Spleen (tissue), 11 donors: ENCODE data around the gene PAXX. TPM values are rescaled to one million over a fixed set of nuclear protein-coding genes. Genes with fewer than 3 reads are reported as not detected.
A peak's percentile ranks its signal among the peaks of the same experiment; 100 is the strongest.

Experiments used
- DNase-seq: peaks from one replicate; pipeline ENCODE4 v3.0.0-alpha.2; 2020
- H3K27ac ChIP-seq, 8 donors: fragments of 200-600 bp; sonication (generic) in 7 of 8; 1 replicate in 4 of 8; 2 replicates in 4 of 8; pipeline versions ENCODE4 v1.5.0 to v1.8.0; 2016 to 2021; ENCODE audit warnings: inconsistent platforms in 4 of 8, mild to moderate bottlenecking in 4 of 8, moderate library complexity in 1 of 8
- H3K27me3 ChIP-seq, 7 donors: fragments of 200-600 bp; sonication (generic) in 6 of 7; replicated peaks in 1 of 7; 1 replicate in 4 of 7; 2 replicates in 3 of 7; pipeline versions ENCODE4 v1.5.0 to v1.8.0; 2016 to 2021; ENCODE audit warnings: inconsistent platforms in 3 of 7, mild to moderate bottlenecking in 1 of 7
- H3K36me3 ChIP-seq, 6 donors: fragments of 200-600 bp; sonication (generic) in 5 of 6; 1 replicate in 4 of 6; 2 replicates in 2 of 6; pipeline versions ENCODE4 v1.5.0 to v1.8.0; 2016 to 2021; ENCODE audit warnings: inconsistent platforms in 2 of 6
- H3K4me1 ChIP-seq, 6 donors: fragments of 200-600 bp; sonication (generic) in 5 of 6; 1 replicate in 3 of 6; 2 replicates in 3 of 6; pipeline versions ENCODE4 v1.5.0 to v1.8.0; 2016 to 2021; ENCODE audit warnings: inconsistent platforms in 3 of 6
- H3K4me3 ChIP-seq, 8 donors: fragments of 200-600 bp; sonication (generic) in 7 of 8; 1 replicate in 4 of 8; 2 replicates in 4 of 8; pipeline versions ENCODE4 v1.5.0 to v1.8.0; 2016 to 2021; ENCODE audit warnings: inconsistent platforms in 4 of 8, mild to moderate bottlenecking in 4 of 8, moderate library complexity in 2 of 8
- H3K9me3 ChIP-seq, 8 donors: fragments of 200-600 bp; sonication (generic) in 7 of 8; 1 replicate in 4 of 8; 2 replicates in 4 of 8; pipeline versions ENCODE4 v1.5.0 to v1.8.0; 2016 to 2021; ENCODE audit warnings: inconsistent platforms in 4 of 8
- POLR2A ChIP-seq, 3 donors: fragments of 450-650 bp; IDR thresholded peaks; one replicate each; pipeline ENCODE4 v1.5.1; 2017; ENCODE audit warnings: antibody characterized with exemption in 3 of 3, mild to moderate bottlenecking in 1 of 3
- POLR2AphosphoS5 ChIP-seq, 3 donors: sonication (generic); formaldehyde crosslinking; IDR thresholded peaks; one replicate each; pipeline ENCODE4 v1.5.1; 2017; ENCODE audit warnings: antibody characterized with exemption in 3 of 3
- WGBS, 5 donors: extraction: QIAGEN DNeasy Blood & Tissue Kit in 3 of 5; methylation state at CpG; one replicate each; pipeline versions ENCODE4 v1.1.5 to v1.1.7; 2013 to 2018; 5-methylcytosine and 5-hydroxymethylcytosine counted together
- intact Hi-C: fragments of 100-400 bp; cut with DNase I; formaldehyde crosslinking; loops from one replicate; pipeline ENCODE4 v1.15.0; 2023; ENCODE audit warnings: low total_unique reads
- polyA plus RNA-seq, 3 donors: library from polyadenylated mRNA; stranded (reverse); fragments of 200-250 nt; gene quantifications; one replicate each; pipeline ENCODE4 v1.2.1, GENCODE V29; 2013
- total RNA-seq, 7 donors: library from RNA; depleted of rRNA in 3 of 7; stranded (reverse); fragments of >200 nt in 3 of 7; fragmentation: NEBNext Ultra II Directional in 4 of 7; extraction: Animal tissue kit (Norgen Biotek cat#: 25700) in 4 of 7; gene quantifications; one replicate each; pipeline versions ENCODE4 v1.1.0 to v1.2.1, GENCODE V29; 2016 to 2021
- TF ChIP-seq, protein P1 (sequence below), 11 experiments: fragments of 200-600 bp in 7 of 11; fragments of 450-650 bp in 4 of 11; sonication (generic) in 4 of 11; IDR thresholded peaks in 8 of 11; conservative IDR thresholded peaks in 3 of 11; 1 replicate in 7 of 11; 2 replicates in 4 of 11; pipeline versions ENCODE4 v1.4.0 to v1.8.0; 2016 to 2021; ENCODE audit warnings: antibody characterized with exemption in 11 of 11, inconsistent platforms in 4 of 11, mild to moderate bottlenecking in 1 of 11
- donor health status: healthy with polysubstance abuse.
- donor health status: DM: no; HTN: no; CAD: no; lungs with moderate emphysema.
- donor health status: DM: no; HTN: no; CAD: no.
- donor health status: Bipolar disorder and iron deficiency.
- donor health status: healthy.
- donor health status: DM: no; HTN: no; CAD: no.
- donor health status: DM: yes; HTN: yes; CAD: no.

The PAXX gene
- total and polyA plus RNA-seq, 10 donors, result 51.3 to 264 (median 66.2) TPM

DNA sequence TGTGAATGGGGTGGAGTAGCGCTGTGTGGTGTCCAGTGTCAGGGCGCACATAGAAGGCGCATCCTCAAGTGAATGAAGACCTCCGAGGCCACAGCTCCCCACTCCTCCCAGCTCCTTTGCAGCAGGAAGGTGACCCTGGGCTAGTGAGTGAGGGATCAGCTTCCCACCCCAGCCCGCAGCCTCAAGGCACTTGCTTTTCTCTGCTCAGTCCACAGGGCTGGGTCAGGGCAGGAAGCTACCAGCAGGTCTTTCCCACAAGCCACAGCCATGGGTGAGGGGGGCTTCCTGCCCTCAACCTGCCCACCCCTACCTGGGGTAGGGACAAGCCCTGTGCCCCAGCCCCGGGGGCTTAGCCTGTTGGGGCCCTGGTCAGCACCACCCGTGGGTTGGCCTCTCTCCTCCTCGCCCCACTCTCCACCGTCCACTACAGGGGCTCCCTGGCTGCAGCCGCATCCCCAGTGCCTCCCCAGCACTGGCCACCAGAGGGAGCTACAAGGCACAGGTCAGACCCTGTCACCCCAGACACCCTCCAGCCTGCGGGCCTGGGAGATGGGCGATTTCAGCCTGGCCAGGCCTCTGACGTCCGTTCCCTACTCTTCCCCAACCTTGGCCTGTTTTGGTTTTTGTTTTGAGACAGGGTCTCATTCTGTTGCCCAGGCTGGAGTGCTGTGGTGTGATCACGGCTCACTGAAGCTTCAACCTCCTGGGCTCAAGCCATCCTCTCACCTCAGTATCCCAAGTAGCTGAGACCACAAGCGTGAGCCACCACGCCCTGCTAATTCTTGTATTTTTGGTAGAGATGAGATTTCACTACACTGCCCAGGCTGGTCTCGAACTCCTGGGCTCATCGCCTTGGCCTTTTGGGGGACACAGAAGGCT, 37.1 kb downstream of the PAXX start:
- TF ChIP-seq POLR2A (IDR thresholded peaks at IDR 0.05), result no peak
- TF ChIP-seq POLR2AphosphoS5 (IDR thresholded peaks at IDR 0.05), result peak; percentile 40 to 66 (median 55)
- TF ChIP-seq, protein P1, sequence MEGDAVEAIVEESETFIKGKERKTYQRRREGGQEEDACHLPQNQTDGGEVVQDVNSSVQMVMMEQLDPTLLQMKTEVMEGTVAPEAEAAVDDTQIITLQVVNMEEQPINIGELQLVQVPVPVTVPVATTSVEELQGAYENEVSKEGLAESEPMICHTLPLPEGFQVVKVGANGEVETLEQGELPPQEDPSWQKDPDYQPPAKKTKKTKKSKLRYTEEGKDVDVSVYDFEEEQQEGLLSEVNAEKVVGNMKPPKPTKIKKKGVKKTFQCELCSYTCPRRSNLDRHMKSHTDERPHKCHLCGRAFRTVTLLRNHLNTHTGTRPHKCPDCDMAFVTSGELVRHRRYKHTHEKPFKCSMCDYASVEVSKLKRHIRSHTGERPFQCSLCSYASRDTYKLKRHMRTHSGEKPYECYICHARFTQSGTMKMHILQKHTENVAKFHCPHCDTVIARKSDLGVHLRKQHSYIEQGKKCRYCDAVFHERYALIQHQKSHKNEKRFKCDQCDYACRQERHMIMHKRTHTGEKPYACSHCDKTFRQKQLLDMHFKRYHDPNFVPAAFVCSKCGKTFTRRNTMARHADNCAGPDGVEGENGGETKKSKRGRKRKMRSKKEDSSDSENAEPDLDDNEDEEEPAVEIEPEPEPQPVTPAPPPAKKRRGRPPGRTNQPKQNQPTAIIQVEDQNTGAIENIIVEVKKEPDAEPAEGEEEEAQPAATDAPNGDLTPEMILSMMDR (IDR thresholded peaks at IDR 0.05 in 8 of 11, conservative IDR thresholded peaks at IDR 0.05 in 3 of 11), result peak; percentile 78 to 96 (median 92)
- WGBS, 5 donors, result 12 to 21% (median 16%) methylated on average over 16 to 19 of the region's 19 CpGs
- no peaks in the 10 kb centered on the region for H3K36me3 ChIP-seq
- H3K4me3 ChIP-seq, result peak overlapping the region; percentile 55 to 86 (median 65)
- peak; percentile 95 for DNase-seq
- no peaks in the 10 kb centered on the region for H3K27me3 ChIP-seq
- peaks cover 49 to 93% (median 87%) of the 10 kb centered on the region in 6 donors for H3K4me1 ChIP-seq
- intact Hi-C loops, result no loop called here
- H3K9me3 ChIP-seq, result no peaks in the 10 kb centered on the region
- H3K27ac ChIP-seq, result peak overlapping the region; percentile 15 to 94 (median 84)

DNA sequence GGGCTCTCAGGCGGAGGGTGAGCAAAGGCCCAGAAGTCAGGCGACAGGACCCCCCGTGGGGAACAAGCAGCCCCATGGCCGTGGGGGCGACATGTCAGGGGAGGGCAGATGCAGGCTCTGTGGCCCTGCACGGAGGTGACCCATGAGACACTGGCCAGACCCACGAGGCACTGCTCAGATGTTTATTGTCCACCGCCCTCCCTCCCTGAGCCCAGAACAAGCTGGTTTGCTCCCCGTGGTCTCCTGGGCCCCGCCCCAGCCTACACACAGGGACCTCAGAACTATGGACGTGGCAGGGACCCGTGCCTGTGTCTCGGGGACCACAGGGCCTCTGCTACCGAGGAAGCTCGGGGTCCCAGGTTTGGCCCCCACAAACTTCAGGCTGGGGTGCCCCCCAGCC, 37.8 kb downstream of the PAXX start:
- no peak for TF ChIP-seq POLR2A (IDR thresholded peaks at IDR 0.05)
- TF ChIP-seq, protein P1 (IDR thresholded peaks at IDR 0.05 in 8 of 11, conservative IDR thresholded peaks at IDR 0.05 in 3 of 11), result no peak
- TF ChIP-seq POLR2AphosphoS5 (IDR thresholded peaks at IDR 0.05), result no peak
- Histone ChIP-seq H3K27me3 (no peaks in the 10 kb centered on the region), H3K4me1 (peaks cover 56 to 94% (median 90%) of the 10 kb centered on the region in 6 donors), H3K36me3 (no peaks in the 10 kb centered on the region), H3K9me3 (no peaks in the 10 kb centered on the region), H3K27ac (peak overlapping the region; percentile 15 to 94 (median 84)), H3K4me3 (peak overlapping the region in 6 of 8 donors; percentile 28 to 86 (median 64))
- WGBS, 5 donors, result 18 to 60% (median 42%) methylated on average over 4 to 15 of the region's 15 CpGs
- intact Hi-C loops, result loop anchor here (10.0 kb wide), 1 partner anchor 85 kb away; the partner anchor contains the start of genes C8G and FBXW5
- peak; percentile 86 for DNase-seq

DNA sequence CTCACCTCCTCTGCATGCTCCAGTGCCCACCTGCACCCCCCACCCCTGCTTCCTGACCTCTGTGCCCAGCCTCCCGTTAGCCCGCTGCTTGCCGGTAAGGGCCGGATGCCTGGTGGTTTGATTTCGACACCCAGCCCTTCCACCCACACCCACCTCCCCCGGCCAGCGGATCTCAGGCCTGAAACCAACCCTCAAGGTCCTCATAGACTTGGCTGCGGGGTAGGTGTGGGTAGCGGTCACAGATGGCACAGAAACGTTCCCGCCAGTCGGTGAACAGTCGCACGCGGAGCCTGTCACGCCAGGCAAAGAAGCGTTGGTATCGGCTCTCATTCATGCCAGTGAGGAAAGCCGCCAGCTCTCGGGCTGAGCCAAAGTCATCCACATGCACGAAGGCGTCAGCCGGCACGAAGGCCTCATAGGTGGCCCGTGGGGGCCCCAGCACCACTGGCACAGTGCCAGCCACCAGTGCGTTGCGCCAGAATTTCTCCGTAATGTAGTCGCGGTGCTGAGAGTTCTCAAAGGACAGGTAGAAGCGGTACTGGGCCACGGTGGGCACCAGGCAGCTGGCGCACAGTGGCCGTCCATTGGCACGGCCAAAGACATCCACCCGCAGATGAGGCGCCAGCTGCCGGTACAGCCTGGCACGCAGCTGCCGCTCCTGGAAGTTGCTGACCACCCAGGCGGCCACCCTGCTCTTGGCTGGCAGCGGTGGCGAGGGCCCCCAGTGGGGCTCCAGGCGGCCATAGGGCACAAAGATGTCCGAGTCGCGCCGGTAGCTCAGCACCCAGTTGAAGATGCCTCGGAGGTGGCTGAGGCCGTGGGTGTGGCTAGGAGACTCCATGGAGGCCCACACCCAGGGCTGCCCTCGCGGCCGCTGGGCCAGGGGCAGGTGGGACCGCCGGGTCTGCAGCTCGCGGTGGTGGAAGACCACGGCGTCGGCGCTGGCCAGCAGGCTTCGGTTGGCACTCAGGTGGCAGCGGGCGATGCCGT, 38.6 kb downstream of the PAXX start:
- peak overlapping the region in 6 of 8 donors; percentile 19 to 86 (median 64) for H3K4me3 ChIP-seq
- TF ChIP-seq POLR2A (IDR thresholded peaks at IDR 0.05) (no peak), POLR2AphosphoS5 (IDR thresholded peaks at IDR 0.05) (peak; percentile 66 to 83 (median 76))
- TF ChIP-seq, protein P1 (IDR thresholded peaks at IDR 0.05 in 8 of 11, conservative IDR thresholded peaks at IDR 0.05 in 3 of 11), result peak in 1 of 11 experiments; percentile 6
- WGBS, 5 donors, result 50 to 62% (median 54%) methylated on average over 33 to 65 of the region's 65 CpGs
- H3K9me3 ChIP-seq, result no peaks in the 10 kb centered on the region
- no peaks in the 10 kb centered on the region for H3K36me3 ChIP-seq
- H3K27me3 ChIP-seq, result no peaks in the 10 kb centered on the region
- DNase-seq, result peak; percentile 95
- H3K4me1 ChIP-seq, result peaks cover 61 to 94% (median 91%) of the 10 kb centered on the region in 6 donors
- H3K27ac ChIP-seq, result peak overlapping the region; percentile 55 to 94 (median 84)
- intact Hi-C loops, result loop anchor here (10.0 kb wide), 1 partner anchor 86 kb away; the partner anchor contains the start of genes C8G and FBXW5
